HG02870 (cell line): ENCODE data around the gene PLCB4.
"Not testable (repeated sequence)": the region's sequence is repeated elsewhere in the genome, so short reads cannot be mapped to it uniquely, and the experiment has no call there.

ENCODE experiments used
- ATAC-seq: cut with Tn5 transposase; IDR thresholded peaks from one replicate; pipeline ENCODE4 v1.9.1; 2021; ENCODE audit warnings: mild to moderate bottlenecking, moderate library complexity; ENCODE audit not compliant: unreplicated experiment

PLCB4 gene

GRCh38 chr20:9068841-9069663, at the start of gene PLCB4:
Gene PLCB4 (plus strand): TSS chr20:9069087. CDS start chr20:9307815, 238,728 bp downstream.
- ATAC-seq = no peak

DNA sequence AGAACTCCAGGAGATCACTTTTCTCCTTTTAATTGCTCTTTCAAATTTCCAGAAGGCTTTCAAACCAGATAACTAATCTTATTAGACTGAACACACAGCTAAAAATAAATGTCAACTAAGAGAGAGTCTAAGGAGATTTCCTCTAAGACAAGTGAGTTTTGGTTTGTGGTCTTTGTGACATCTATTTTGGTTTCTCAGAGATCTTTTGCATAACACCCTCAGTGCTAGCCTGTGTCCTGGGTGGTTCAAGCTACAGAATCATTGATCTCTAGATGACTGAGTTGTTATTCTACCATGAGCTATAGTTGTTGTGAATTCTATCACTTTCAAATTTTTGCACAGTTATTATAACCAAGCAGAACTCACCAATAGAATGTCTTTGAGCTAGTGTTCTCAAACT, 49.1 kb upstream of the PLCB4 start:
- ATAC-seq = no peak

GRCh38 chr20:9021216-9021615, 47.7 kb upstream of the PLCB4 start:
- no peak for ATAC-seq

DNA sequence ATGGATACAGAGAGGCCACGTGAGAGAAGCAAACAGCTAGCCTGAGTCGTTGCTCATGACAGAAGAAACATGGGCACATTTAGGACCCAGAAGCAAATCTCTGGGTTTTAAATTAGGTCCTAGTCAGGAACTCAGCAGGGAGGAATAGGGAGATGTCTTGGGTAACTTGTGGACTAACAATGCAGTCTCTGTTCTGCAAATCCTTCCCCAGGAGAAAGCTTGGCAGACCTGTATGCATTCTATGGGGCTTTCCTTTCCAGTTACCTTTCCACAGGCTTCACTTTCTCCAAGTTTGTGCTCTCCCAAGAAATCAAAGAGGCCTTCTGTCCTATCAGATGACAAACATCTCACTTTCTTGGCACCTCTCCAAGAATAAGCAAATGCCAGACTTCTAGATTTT, 47.2 kb upstream of the PLCB4 start:
- no peak for ATAC-seq

- no peak for ATAC-seq
Measured at GRCh38 chr20:9022376-9022775, 46.5 kb upstream of the PLCB4 start.

- no peak for ATAC-seq
Measured at GRCh38 chr20:9024606-9025005, 44.3 kb upstream of the PLCB4 start.

DNA sequence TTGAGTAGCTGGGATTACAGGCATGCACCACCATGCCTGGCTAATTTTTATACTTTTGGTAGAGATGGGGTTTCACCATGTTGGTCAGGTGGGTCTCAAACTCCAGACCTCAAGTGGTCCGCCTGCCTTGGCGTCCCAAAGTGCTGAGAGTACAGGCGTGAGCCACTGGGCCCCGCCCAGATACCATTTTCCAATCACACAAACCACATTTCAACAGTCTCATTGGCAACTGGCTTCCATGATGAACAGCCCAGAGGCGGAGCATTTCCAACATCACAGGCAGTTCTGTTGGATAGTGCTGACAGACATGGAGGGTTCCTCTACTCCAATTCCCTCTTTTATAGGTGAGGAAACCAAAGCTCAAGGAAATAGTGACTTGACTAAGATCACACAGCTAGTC, 43.9 kb upstream of the PLCB4 start:
- no peak for ATAC-seq

- ATAC-seq = no peak
Measured at GRCh38 chr20:9025643-9026042, 43.2 kb upstream of the PLCB4 start.

- no peak for ATAC-seq
Measured at GRCh38 chr20:9027626-9028025, 41.3 kb upstream of the PLCB4 start.

DNA sequence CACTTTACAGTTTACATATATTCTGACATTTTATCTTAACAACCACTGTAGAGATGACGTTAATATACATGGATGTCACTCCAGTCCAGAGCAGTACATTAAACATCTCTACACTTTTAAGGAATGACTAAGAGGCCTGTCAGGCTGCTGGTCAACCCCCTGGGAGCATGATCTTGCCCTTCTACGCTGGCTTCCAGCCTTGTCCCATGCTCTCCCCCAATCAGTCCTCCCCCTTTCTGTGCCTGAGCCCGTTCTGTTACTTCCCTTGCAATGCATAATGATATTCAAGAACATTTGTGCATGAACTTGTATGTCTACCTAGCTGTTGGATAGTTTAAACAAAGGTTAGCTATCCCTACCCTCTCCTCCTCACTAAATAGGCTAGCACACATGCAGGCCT, 40.5 kb upstream of the PLCB4 start:
- no peak for ATAC-seq

- ATAC-seq = no peak
Measured at GRCh38 chr20:9031991-9032390, 36.9 kb upstream of the PLCB4 start.

DNA sequence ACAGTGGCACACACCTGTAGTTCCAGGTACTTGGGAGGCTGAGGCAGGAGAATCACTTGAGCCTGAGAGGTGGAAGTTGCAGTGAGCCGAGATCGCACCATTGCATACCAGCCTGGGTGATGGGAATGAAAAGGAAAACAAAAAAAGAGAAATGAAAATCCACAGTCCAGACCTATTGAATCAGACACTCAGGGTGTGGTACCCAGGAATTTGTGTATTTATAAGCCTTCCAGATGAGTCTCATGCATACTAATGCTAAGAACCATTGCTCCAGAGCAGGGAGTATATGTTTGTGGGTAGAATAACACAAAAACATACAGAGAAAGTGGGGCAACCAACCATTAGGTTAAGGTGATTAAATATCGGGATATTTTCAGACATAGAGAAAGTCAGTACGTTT, 36.1 kb upstream of the PLCB4 start:
- ATAC-seq = no peak

DNA sequence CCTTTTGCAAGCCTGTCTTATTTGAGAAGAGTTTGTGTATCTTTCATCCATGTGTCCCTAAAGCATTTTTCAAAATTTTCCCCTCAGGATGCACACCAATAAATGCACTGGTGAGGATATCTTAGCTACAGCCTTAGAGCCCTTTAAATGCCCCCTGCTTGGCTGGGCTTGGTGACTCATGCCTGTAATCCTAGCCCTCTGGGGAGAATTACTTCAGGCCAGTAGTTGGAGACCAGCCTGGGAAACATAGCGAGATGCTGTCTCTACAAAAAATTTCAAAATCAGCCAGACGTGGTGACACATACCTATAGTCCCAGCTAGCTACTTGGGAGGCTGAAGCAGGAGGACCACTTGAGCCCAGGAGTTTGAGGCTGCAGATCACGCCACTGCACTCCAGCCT, 33.8 kb upstream of the PLCB4 start:
- no peak for ATAC-seq

GRCh38 chr20:9036593-9036992, 32.3 kb upstream of the PLCB4 start:
- ATAC-seq = no peak

DNA sequence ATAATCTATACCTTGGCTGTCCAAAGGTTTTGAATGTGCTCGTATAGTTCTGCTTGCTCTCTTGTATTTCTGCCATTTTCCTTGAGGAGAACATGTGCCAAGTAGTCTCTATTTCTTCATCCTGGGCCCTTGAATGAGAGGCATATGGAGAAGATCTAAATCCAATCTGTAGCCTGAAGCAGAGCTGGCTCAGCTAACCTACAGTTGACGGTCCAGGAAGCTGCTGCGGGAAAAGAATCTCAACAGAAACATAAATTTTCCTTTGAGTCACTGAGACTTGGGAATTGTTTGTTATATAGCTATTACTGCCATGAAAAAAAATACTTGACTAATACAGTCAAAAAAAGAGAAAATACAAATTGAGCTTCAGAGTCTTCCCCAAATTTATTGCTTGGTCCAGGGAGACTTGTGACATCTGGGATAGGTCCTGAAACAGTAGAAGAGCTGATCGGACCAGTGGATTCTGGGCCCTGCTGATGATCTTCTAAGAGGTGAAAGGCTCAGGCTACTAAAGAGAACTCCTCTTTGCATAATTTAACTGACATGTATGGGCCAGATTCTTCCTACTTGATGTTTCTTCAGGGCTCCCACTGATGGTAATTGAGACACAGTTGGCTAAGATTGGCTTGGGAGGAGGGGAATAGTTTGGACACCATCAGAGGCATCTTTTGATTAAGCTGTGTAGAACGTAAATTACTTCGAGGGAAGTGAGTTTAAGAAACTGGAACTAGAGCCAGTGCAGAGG, 29.9 kb upstream of the PLCB4 start:
- ATAC-seq = no peak

DNA sequence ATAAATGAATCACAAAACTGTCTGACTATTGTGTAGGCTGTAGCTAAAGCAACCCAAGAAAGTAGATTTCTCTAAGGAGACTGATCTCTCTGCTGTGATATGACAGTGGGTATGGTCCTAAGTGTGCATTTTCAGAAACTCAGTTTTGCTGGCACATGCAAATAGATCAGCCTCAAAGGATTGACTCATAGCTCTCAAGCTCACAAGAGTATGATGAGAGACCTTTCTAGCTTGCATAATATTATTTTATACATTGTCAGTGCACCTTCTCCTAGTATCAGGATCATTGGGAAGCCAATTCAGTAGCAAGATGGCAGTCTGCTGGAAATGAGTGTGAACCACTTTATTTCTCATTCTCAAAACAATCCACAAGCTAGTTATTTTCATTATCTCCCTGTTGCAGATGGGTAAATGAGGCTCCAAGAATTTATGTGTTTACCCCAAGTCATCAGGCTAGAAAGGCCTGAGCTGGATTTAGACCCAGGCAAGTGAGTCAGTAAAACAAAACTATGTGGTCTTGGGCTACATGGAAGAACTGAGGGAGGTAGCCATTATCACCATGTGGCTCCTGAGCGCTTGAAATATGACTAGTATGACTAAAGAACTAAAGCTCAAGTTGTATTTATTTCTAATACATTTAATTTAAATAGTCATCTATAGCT, 27.9 kb upstream of the PLCB4 start:
- no peak for ATAC-seq

- no peak for ATAC-seq
Measured at GRCh38 chr20:9043364-9043763, 25.5 kb upstream of the PLCB4 start.

DNA sequence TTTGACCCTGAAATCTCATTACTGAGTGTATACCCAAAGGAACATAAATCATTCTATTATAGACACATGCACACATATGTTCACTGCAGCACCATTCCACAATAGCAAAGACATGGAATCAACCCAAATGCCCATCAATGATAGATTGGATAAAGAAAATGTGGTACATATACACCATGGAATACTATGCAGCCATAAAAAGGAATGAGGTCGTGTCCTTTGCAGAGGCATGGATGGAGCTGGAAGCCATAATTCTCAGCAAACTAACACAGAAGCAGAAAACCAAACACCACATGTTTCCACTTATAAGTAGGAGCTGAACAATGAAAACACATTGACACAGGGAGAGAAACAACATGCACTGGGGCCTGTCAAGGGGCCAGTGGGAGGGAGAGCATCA, 21.0 kb upstream of the PLCB4 start:
- ATAC-seq = not testable (repeated sequence)

DNA sequence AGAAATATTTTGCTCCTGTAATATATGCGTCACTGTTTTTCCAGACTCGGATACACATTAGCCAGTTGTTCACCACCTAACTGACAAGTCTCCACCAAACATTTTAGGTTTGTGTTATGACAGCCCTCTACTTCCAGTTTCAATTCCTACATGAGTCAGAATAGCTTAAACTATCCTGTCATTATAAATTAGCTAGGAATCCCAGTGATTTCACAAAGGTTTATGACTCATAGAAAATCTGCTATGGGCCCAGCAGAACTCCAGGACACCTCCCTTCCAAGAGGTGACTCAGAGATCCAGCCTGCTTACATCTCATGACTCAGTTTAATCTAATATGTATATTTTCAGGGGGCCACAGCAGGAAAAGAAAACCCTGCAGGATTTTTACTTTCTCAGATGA, 17.4 kb upstream of the PLCB4 start:
- ATAC-seq = no peak

GRCh38 chr20:9052136-9052535, 16.8 kb upstream of the PLCB4 start:
- no peak for ATAC-seq

DNA sequence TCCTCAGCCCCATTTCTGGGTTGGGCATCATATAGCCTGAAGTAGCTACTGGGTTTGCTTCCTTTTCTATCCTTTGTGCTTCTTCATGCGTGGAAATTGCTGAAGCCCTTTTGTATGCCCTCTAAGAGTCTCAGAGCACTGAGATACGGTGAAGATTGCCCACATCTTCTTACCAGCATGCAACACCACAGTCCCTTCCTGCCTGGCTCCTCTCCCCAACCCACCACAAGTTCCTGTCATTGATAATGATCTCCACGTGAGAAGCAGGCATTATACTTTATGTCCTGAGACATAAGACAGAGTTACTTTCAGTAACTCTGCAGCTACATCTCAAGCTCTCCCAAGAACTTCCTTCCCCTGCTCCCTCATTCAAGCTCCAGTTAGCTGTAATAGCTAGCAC, 15.8 kb upstream of the PLCB4 start:
- ATAC-seq = no peak

GRCh38 chr20:9054176-9054575, 14.7 kb upstream of the PLCB4 start:
- no peak for ATAC-seq
